Neural crest cell (in vitro differentiated cells): ENCODE measurements around the gene SLC25A21. TPM values are rescaled to one million over a fixed set of nuclear protein-coding genes. Genes with fewer than 3 reads are reported as not detected.

Experiments used
- DNase-seq: peaks from one replicate; pipeline ENCODE4 v3.0.0; 2021; ENCODE audit warnings: low read depth, mixed read lengths, low spot score
- H3K27ac Mint-ChIP-seq: one replicate; pipeline ENCODE4 v1.8.0; 2021; ENCODE audit warnings: mild to moderate bottlenecking, mixed read lengths; ENCODE audit not compliant: unreplicated experiment
- H3K27me3 Mint-ChIP-seq: 2 replicates; pipeline ENCODE4 v1.8.0; 2021; ENCODE audit warnings: low read depth, mild to moderate bottlenecking, mixed read lengths
- H3K36me3 Mint-ChIP-seq: 2 replicates; pipeline ENCODE4 v1.8.0; 2021; ENCODE audit warnings: low read depth, mild to moderate bottlenecking, mixed read lengths
- H3K4me1 Mint-ChIP-seq: 2 replicates; pipeline ENCODE4 v1.8.0; 2021; ENCODE audit warnings: mixed read lengths
- H3K4me3 Mint-ChIP-seq: one replicate; pipeline ENCODE4 v1.8.0; 2021; ENCODE audit warnings: mild to moderate bottlenecking, mixed read lengths
- H3K9me3 Mint-ChIP-seq: 2 replicates; pipeline ENCODE4 v1.8.0; 2021; ENCODE audit warnings: mixed read lengths
- total RNA-seq: library from RNA; stranded (reverse); gene quantifications from 2 replicates; pipeline ENCODE4 v1.2.1, GENCODE V29; 2021
- TF ChIP-seq, protein P1 (sequence below): fragments of 200-600 bp; sonication (generic); conservative IDR thresholded peaks from 2 replicates; pipeline ENCODE4 v1.5.0; 2021; ENCODE audit warnings: antibody characterized with exemption, mild to moderate bottlenecking

The SLC25A21 gene
- total RNA-seq, 1 donor from 2014 or later, result 2.2 TPM

DNA sequence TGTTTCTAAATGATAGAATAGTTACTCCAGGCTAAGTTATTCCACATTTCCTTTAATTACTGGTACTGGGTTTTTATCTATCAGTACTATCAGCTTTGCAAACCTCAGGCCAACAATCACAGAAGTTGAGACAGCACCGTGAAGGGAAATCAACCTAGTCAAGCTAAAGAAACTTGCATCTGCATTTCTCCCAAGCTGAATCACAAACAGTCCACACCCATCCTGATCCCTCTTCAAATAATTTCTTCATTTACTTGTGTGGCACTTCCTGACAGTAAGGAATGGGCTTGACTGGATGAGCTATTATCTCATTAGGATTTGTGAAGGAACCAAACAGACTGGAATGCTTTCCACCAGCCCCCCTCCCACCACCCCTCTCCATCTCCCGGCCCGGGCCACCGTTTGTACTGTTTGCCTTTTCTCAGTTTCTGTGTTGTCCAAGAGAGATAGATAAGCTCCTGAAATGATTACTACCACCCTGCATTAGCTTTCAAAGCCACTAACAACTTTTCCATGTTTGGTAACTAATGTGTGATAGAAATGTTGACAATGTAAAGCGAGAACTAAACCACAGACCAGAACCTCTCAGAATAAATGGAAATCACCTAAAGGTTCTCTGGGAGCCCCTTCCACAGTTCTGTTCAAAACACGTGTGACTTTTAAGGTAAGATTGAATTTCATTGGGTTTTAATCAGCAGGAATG, 236.3 kb downstream of the SLC25A21 start:
- Mint-ChIP-seq H3K4me1 (no peaks in the 10 kb centered on the region), H3K9me3 (no peaks in the 10 kb centered on the region), H3K36me3 (no peaks in the 10 kb centered on the region), H3K27ac (no peak overlapping the region), H3K27me3 (peaks cover 15% of the 10 kb centered on the region), H3K4me3 (no peak overlapping the region)
- TF ChIP-seq, protein P1, sequence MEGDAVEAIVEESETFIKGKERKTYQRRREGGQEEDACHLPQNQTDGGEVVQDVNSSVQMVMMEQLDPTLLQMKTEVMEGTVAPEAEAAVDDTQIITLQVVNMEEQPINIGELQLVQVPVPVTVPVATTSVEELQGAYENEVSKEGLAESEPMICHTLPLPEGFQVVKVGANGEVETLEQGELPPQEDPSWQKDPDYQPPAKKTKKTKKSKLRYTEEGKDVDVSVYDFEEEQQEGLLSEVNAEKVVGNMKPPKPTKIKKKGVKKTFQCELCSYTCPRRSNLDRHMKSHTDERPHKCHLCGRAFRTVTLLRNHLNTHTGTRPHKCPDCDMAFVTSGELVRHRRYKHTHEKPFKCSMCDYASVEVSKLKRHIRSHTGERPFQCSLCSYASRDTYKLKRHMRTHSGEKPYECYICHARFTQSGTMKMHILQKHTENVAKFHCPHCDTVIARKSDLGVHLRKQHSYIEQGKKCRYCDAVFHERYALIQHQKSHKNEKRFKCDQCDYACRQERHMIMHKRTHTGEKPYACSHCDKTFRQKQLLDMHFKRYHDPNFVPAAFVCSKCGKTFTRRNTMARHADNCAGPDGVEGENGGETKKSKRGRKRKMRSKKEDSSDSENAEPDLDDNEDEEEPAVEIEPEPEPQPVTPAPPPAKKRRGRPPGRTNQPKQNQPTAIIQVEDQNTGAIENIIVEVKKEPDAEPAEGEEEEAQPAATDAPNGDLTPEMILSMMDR, result no peak
- no peak for DNase-seq

- DNase-seq, result no peak
- H3K4me3 Mint-ChIP-seq, result no peak overlapping the region
- H3K36me3 Mint-ChIP-seq, result no peaks in the 10 kb centered on the region
- H3K27me3 Mint-ChIP-seq, result peaks cover 10% of the 10 kb centered on the region
- no peaks in the 10 kb centered on the region for H3K9me3 Mint-ChIP-seq
- H3K27ac Mint-ChIP-seq, result no peak overlapping the region
- TF ChIP-seq, protein P1, result no peak
- H3K4me1 Mint-ChIP-seq, result no peaks in the 10 kb centered on the region
Measured at GRCh38 chr14:36934304-36934703, 238.1 kb downstream of the SLC25A21 start.

DNA sequence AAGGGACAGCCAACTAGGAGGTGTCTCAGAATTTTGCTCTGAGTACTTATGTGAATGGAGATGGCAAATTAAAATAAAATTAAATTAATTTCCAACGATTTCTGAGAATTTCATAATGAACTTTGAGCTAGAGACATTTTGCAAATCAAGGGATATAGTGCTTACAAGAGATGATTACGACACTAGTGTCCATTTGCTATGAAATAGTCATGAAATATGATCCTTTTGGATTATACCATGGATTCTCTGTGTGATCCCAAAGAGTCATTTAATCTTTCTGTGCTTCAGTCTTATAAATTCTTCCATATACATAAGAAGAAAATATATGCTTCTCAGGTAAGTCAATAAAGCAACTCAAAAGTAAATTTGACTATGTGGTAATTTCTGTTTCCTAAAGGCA, 240.6 kb downstream of the SLC25A21 start:
- H3K4me3 Mint-ChIP-seq, result no peak overlapping the region
- H3K36me3 Mint-ChIP-seq, result no peaks in the 10 kb centered on the region
- H3K9me3 Mint-ChIP-seq, result no peaks in the 10 kb centered on the region
- no peak overlapping the region for H3K27ac Mint-ChIP-seq
- H3K4me1 Mint-ChIP-seq, result no peaks in the 10 kb centered on the region
- TF ChIP-seq, protein P1, result no peak
- no peak for DNase-seq
- peaks cover 7% of the 10 kb centered on the region for H3K27me3 Mint-ChIP-seq

DNA sequence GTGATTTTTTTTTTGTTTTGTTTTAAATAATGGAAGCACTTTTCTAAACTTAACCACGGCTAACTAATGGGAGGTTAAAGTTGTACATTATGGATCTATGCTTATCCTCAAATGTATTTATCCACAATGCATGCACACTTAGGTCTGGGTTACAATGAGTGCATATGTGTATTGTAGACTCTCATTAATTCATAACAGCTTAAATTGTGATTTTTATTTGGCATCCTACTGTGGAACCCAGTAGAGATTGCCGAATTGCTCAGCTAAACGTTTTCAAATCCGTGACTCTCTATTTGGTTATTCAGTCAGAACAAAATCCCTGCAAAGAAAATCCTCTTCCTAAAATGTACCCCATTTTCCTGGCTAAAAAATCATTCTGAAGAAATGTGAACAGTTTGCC, 244.0 kb downstream of the SLC25A21 start:
- H3K9me3 Mint-ChIP-seq, result no peaks in the 10 kb centered on the region
- H3K4me3 Mint-ChIP-seq, result no peak overlapping the region
- H3K27ac Mint-ChIP-seq, result no peak overlapping the region
- TF ChIP-seq, protein P1, result no peak
- DNase-seq, result no peak
- no peaks in the 10 kb centered on the region for H3K4me1 Mint-ChIP-seq
- H3K36me3 Mint-ChIP-seq, result no peaks in the 10 kb centered on the region
- peaks cover 5% of the 10 kb centered on the region for H3K27me3 Mint-ChIP-seq

- Mint-ChIP-seq H3K36me3 (no peaks in the 10 kb centered on the region), H3K4me3 (no peak overlapping the region), H3K4me1 (no peaks in the 10 kb centered on the region), H3K27ac (no peak overlapping the region), H3K27me3 (no peaks in the 10 kb centered on the region), H3K9me3 (no peaks in the 10 kb centered on the region)
- TF ChIP-seq, protein P1, result no peak
- DNase-seq, result no peak
Measured at GRCh38 chr14:36925094-36925493, 247.3 kb downstream of the SLC25A21 start.
